ENCODE results near the gene CYCS.
"Not testable (repeated sequence)": the region's sequence is repeated elsewhere in the genome, so short reads cannot be mapped to it uniquely, and the experiment has no call there.

CYCS gene

DNA sequence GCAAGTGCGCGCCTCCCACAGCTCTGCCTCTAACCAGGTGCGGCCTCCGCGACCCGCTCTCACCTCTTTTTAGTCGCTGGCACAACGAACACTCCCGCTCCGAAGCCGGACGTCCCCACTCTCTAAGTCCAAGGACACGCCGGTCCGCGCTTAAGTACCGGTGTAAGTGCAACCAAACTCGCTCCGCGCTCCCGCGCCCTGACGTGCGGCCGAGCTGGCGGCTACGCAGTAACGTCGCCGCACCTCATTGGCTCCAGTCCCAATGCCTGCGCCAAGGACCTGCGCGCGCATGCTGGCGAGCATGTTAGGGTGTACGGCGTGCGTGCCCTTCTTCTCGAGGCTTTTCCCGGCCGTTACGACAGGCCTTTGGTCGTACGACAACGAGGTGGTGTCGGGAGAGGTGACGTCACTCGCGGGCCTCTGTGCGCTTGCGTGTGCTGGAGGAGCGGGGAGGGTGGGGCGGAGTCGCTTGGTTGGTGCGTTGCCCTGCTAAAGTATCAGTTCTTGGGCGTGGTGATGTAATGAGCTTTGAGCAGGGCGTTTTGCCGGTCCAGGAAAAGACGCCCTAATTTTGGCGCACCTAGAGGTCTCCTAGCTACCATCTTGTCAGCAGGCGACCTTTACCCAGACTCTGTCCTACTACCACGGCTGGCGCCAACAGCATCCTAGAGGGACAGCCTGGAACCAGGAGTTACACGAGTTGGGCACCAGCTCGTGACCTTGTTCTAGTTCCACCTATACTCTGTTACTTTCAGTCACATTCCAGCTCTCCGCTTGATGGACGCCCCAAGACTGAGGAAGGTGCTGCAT is at the start of gene CYCS:
TSS of gene CYCS (minus strand) at position 124 of the 810 bp plus-strand sequence. CDS start 1,141 bp downstream, outside the sequence.
- DNase-seq: peak; percentile 99

DNA sequence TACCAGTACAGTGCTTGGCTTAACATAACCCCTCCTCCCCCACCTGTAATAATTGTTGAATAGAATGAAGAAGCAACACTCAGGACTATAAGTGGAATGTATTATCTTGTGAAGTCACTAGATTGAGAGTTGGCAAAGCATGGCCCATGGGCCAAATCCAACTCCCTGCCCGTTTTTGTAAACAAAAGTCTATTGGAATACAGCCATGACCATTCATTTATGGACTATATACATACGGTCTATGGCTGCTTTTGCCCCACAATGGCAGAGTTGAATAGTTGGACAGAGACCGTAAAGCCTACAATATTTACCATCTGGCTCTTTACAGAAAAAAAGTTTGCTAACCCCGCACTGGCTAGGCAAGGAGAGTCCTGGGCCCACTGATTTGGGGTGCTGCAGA is 48.1 kb upstream of the CYCS start:
- DNase-seq: no peak

DNA sequence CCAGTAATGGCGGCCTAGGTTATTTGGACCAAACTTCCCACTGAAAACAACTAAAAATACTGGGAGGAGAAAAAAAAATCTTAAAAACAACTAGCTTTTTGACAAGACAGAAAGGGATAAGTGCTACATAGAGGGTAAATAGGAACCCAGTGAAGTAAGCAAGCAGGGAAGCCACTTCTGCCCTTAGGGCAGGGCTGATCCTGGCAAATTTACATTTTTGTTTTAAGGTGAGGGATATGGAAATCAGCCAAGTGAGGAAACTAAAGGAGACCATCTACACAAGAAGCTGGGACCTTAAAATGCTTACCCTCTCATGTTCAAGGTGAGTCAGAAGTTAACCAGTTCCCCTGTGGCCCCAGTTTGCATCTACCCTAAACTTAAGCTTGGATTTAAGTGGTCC is 46.5 kb upstream of the CYCS start:
- no peak for DNase-seq

DNA sequence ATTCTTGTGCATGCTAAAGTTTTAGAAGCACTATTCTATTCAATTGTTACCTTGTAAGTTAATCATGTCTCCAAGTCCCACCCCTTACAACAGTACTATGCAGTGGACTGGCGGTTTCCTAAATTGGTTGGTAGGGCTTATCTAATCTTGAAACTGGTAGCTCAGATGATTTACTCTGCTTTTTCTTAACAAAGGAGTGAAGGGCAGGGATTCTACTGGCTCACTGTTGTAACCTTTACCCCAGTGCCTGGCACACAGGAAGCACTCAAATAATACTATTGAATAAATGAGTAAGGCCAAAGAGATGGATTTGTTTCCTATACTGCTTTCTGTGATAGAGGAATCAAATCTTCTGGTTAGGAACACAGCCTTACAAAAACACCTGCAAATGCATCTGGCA is 46.0 kb upstream of the CYCS start:
- no peak for DNase-seq

DNA sequence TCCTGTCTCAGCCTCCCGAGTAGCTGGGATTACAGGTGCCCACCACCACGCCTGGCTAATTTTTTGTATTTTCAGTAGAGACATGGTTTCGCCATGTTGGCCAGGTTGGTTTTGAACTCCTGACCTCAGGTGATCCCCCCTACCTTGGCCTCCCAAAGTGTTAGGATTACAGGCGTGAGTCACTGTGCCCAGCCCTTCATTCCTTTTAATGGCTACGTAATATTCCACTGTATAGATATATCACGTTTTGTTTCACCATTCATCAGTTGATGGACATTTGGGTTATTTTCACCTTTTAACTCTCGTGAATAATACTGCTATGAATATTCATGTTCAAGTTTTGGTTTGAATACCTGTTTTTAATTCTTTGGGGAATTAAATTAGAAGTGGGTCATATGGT is 44.6 kb upstream of the CYCS start:
- DNase-seq: no peak

DNA sequence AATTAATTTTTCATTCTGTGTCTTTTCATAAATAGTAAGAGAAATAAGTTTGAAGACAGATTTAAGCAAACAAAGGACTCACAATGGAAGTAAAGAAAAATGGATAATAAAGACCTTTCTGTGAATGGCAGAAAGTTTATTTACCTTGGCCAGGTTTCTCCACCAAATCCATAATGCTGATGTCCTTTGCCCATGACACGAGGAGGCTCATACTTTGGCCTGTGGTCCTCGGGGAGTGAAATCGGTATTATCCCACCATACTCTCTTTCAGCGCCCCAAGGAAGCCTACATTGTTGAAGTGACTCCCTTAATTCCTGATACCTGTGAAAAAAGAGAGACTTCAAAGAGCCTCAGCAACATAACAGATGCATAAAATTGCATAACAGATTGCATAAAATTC is 43.1 kb upstream of the CYCS start:
- DNase-seq: no peak

DNA sequence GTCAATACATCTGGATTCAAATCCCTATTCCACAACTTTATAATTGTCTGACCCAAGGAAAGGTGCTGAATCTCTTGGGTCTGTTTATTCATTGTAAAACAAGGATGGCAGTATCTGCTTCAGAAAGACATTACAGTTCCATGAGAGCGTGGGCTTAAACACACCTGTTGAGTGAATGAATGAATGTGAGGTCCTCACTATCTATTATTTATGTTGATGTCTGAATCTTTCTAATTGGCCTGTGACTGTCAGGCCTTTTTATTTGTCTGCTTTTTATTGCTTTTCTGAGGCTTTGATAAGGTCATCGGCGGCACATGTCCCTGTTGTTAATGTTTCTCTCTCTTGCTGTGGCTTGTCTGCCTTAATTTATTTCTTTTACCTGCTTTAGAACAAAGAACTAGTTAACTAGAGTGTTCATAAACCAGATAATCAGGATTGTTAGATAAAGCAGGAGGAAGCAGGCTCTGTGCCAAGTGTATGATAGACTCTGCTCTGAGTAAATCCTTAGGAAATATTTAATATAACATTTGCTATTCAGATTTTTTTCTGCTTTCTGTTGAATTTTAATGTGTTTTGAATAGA is 42.3 kb upstream of the CYCS start:
- DNase-seq: no peak

DNA sequence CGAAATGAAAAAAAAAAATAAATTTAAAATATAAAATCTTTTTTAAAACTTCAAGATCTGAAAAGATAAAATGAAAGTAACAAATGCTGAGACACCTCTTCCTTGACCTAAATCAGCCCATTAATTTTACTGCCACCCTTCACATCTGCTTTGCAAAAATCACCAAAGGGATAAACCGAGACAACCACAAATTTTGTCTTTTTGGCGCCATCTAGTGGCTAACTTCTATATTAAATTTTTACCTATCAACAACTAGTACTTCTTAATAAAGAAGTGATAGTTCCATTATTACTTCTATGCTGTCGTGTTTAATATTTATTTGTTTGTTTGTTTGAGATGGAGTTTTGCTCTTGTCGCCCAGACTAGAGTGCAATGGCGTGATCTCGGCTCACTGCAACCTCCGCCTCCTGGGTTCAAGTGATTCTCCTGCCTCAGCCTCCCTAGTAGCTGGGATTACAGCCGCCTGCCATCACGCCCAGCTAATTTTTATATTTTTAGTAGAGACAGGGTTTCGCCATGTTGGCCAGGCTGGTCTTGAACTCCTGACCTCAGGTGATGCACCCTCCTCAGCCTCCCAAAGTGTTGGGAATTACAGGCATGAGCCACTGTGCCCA is 35.0 kb upstream of the CYCS start:
- not testable (repeated sequence) for DNase-seq

DNA sequence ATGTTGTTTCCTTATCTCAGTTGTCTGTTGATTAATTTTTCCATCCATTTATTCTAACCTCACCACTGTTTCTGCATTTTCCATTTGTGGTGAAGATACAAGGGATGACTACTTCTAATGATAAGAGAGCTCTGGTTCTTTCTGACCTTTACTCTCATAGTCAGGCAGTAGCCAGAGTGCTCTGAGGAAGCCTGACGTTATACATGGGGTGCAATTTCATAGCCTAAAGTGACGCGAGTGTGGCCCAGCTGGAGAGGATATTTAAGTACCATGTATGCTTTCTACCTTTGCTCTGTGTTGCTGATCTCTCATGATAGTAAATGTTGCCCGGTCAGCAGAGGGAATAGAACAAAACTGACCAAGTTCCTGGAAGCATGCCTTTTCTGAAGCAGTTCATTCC is 33.9 kb upstream of the CYCS start:
- no peak for DNase-seq

DNA sequence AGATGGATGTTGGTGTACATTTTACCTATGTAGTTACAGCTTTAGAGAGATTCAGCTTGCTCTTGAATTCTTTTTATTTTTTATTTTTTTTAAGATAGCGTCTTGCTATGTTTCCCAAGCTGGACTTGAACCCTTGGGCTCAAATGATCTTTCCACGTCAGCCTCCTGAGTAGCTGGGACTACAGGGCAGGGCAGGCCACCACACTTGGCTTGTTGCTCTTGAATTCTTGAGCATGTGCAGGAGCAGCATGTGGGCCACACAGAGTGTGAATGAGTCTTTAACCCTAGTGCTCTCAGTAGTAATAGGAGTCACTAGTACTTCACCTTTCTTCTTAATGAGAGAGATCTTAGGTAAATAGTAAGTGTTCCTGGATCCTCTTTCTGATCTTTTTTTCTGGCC is 26.7 kb upstream of the CYCS start:
- no peak for DNase-seq

DNA sequence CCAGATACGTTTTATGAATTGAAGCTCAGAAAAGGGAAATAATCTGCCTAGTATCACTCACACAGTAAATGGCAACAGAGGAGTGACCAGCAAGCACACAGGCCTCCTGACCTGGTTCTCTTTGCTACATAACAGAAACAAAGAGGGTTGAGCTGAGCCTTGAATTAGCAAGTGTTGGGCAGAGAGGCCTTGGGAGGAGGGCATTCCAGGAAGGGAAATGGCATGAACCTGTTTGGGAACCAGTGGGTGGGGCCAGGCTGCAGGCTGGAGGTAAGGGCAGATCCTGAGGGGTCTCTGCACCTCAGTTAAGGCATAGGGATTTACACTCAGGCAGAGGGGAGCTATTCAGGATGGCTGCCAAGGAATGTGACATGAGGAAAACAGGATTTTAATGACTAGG is 24.8 kb upstream of the CYCS start:
- DNase-seq: no peak

DNA sequence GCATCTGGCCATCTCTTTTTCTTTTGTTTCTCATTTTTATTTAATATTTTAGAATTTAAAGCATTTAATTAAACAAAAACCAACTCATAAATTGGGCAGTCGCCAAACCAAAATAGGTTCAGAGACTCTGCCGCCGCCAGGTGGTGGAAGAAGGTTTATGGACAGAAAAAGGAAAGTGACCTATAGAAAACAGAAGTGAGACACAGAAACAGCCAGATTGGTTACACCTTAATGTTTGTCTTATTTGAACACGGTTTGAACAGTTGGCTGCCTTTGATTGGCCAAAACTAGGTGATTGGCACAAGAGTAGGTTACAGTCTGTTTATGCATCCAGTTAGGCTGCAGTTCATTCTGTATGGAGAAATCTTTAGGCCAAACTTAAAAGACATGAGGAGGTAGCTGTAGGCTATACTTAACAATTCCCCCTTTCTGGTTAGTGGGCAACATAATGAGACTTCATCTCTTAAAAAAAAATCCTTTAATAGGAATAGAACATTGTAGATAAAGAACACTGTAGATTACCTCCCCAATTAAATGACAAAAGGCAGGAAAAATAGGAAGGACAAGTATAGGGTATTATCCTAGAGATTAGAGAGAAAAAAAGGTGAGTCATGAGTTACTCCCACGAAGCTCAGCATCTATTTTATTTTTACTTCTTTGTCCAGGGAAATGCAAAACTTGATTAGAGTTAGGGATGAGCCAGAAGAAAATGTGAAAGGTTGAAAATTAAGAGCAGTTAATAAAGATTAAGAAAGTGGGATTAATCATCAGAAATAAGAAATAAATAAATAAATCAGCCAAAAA is 23.9 kb upstream of the CYCS start:
- no peak for DNase-seq

DNA sequence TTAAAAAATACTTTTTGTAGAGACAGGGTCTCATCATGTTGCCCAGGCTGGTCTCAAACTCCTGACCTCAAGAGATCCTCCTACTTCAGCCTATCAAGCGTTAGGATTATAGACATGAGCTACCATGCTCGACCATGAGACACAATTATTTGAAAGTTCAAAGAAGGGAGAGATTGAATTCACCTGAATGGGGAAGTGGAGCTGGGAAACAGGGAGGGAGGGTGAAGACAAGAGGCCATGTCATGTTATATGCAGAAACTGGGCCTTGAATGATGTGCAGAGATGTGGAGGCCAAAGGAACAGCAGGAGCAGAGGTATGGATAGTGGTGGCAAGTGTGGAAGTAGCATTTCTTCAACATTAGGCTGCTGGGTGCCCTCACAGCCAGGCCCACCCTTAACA is 18.7 kb upstream of the CYCS start:
- no peak for DNase-seq

DNA sequence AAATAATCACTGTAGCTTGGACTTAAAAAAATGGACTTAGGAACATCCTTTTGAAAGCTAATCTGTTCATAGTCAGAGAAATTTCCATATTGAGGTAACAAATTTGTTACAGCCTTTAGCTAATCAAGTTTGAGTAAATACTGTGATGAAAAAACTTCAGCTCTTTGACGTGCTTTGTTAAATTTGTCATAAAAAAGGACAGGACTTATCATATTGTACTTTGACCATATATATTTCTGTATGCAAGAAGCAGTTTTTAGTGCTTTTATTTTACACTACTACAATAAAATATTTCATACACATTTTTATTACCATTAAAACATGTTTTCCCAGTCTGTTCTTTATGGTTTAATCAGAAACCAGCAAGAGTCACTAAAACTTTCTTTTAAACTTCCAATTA is 14.5 kb upstream of the CYCS start:
- DNase-seq: no peak

DNA sequence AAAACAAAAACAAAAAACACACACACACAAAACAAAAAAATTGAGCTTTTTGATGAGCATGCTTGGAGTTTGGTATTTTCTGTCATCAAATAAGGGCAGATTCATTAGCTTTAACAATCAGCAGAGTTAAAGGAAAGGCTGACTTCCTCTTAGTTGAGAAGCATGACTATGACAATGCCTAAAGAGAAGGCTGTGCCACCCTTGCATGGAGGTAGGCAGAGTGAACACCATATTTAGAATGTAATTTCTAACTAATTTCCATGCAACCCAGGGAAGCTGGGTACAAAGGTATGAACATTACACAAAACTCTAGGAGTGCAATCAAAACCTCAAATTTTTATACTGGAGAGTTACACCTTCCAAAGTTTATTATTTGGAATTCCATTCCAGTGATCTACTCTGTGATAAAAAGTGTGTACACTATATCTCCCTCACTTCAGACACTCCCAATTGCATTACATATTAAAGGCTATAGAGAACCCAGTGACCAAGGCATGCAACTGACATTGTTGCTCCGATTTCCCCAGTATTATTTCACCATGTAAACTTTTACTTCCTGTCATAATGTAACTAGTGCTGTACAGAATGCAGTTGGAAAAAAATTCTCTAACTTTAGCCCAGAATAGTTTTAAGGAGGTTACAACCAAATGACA is 9.4 kb upstream of the CYCS start:
- DNase-seq: no peak

DNA sequence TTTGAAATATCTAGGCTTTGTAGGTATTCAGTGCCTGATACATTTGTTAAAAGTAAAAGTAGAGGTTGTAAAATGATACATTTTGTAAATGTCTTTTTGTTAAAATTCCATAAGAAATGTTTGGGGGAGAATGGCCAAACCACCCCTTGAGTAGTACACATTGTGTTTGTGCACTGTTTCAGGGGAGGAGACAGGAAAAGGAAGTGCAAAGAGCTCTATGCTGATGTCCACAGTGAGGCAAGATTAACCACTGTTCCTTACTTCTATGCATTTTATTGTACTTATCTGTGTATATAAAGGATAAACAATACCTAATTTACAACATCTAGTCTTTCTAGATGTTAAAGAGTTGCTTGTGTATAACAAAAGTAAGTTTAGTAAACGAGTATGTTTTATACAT is 7.4 kb upstream of the CYCS start:
- DNase-seq: no peak

DNA sequence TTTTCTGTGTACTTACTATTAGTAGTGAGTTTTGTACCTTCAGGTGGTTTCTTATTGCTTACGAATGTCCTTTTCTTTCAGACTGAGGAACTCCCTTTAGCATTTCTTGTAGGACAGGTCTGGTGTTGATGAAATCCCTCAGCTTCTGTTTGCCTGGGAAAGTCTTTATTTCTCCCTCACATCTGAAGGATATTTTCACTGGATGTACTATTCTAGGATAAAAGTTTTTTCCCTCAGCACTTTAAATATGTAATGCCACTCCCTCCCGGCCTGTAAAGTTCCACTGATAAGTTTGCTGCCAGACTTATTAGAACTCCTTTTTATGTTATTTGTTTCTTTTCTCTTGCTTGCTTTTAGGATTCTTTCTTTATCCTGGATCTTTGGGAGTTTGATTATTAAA is 1.7 kb upstream of the CYCS start:
- no peak for DNase-seq

DNA sequence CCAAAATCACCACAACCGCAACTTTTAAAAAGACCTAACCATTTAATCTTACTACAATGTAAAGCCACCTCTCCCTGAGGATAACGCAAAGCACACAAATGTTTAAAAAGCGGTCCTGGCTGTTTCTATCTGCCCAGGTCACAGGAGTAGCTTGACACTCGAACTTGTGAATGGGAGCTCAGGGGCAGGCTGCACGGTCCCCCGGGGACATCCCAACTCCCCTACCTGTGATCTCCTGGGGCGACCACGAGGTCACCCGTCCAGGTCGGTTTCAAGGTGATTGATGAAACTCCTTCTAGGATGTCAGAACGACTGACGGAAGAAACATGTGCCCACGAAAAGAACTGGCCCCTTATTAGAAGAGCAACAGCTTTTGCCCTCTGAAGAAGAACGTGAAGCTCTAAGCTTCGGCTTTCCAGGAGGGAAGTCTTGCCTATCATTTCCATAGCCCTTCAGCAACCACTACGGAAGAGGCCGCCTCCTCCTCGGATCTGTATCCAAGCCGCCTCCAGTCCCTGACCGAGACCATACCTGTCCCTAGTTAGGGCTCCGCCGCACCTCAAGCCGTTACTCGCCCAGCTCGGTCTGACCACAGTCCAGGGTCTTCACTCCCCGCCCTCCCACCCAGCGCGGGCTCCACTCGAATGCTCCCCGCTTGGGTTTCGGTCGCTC is 459 bp downstream of the CYCS start:
- peak; percentile 13 for DNase-seq

DNA sequence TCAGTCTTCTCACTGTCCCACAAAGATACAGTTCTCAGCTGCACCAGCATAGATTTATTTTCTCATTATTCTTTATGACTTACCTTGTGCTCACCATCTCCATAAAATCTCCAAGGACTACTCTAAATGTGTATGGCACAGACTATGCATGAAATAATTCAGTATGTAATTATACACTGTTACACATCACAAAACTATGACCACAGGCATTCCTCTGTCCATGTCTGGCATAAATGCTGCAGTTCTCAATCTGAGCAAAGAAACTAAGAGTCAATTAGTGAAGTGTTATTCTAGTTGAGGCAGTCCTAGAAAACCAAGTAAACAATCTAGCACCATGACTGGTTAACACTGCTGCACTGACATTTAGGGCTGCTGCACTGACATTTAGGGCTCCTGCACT is 2.7 kb downstream of the CYCS start:
- no peak for DNase-seq

DNA sequence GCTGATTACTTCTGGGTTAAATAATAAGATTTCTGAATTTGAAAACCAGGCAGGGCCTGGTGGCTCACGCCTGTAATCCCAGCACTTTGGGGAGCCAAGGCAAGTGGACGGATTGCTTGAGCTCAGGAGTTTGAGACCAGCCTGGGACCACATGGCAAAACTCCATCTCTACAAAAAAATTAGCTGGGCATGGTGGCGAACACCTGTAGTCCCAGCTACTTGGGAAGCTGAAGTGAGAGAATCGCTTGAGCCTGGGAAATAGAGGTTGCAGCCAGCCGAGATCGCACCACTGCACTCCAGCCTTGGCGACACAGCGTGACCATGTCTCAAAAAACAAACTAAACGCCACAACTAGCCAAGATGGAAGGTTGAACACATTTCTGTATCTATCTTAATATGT is 3.5 kb downstream of the CYCS start:
- DNase-seq: no peak

DNA sequence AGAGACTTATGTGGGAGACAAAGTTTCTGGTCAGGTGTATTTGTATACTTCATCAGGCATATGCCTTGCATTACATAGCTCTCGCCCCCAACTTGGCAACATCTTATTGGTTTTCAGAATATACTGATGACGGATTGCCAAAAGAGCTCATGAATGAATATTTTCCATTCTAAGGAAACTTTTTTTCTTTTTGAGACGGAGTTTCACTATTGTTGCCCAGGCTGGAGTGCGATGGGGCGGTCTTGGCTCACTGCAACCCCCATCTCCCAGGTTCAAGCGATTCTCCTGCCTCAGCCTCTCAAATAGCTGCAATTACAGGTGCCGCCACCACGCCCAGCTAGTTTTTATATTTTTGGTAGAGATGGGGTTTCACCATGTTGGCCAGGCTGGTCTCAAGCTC is 6.0 kb downstream of the CYCS start:
- no peak for DNase-seq

DNA sequence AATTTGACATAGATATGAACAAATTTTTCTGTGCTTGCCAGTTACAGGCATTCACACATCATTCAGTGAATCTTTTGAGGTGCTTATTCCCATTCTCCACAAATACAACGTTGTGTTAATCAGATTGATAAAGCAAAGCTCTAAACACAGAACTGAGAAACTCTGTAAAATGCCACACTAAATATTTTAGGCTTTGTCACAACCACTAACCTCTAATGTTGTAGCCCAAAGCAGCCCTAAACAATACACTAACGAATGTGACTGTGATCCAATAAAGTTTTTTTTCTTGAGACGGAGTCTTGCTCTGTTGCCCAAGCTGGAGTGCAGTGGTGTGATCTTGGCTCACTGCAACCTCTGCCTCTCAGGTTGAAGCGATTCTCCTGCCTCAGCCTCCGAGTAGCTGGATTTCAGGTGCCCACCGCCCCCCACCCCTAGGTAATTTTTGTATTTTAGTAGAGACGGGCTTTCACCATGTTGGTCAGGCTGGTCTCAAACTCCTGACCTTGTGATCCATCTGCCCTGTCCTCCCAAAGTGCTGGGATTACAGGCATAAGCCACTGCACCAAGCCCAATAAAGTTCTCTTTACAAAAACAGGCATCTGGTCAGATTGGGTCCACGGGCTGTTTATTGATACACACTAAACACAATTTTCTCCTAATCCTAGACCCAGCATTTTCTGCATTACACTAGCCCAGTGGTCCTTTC is 6.9 kb downstream of the CYCS start:
- DNase-seq: no peak

All from stimulated activated CD4-positive, alpha-beta T cell treated with anti-CD3 and anti-CD28 coated beads, Interleukin-12 subunit alpha, Interleukin-12 subunit beta, amount 100 ng/mL, for 4 hours (primary cell).